Measurements from ENCODE around the gene NLGN1. TPM values are rescaled to one million over a fixed set of nuclear protein-coding genes. Genes with fewer than 3 reads are reported as not detected.

Gene NLGN1
- total and polyA plus RNA-seq, 2 of the 13 experiments (the other 11 are each of a cell fraction or from before 2014, with no cell fraction given), result not detected

DNA sequence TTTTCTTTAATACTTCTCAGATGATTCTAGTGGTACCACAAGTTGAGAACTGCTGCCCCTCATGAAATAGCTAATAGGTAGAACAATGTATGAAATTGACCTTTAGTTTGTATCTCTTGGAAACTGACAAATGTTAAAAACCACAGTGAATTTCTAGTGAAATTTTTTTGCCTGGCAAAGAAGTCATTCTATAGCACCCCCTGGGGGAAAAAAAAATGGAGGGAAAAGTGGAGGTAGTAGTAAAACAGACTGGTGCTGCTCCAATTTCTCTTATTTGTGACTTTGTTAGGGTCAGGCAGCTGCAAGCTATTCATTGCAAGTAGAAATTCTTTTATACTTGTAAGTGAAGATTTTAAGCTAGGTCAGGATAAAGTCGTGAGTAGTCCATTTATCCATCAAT is 605.0 kb downstream of the NLGN1 start (continued):
- TF ChIP-seq, protein P1, sequence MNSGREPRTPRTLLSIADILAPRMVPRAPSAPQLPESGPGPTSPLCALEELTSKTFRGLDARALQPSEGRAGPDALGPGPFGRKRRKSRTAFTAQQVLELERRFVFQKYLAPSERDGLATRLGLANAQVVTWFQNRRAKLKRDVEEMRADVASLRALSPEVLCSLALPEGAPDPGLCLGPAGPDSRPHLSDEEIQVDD (CRISPR knock-in tag; IDR thresholded peaks at IDR 0.05; ENCODE audit: borderline replicate concordance), result no peak
- TF ChIP-seq ZNF225 (CRISPR knock-in tag; IDR thresholded peaks at IDR 0.05) (no peak), ZNF629 (CRISPR knock-in tag; conservative IDR thresholded peaks at IDR 0.05) (no peak), PAF1 (CRISPR knock-in tag; IDR thresholded peaks at IDR 0.05) (no peak), HNRNPH1 (optimal IDR thresholded peaks at IDR 0.05; ENCODE audit: low read depth, low read length) (no peak), ZBTB1 (CRISPR knock-in tag; IDR thresholded peaks at IDR 0.05; ENCODE audit: borderline replicate concordance) (no peak), TCF7 (IDR thresholded peaks at IDR 0.05; ENCODE audit: low read depth) (no peak), ZNF614 (CRISPR knock-in tag; IDR thresholded peaks at IDR 0.05; ENCODE audit: borderline replicate concordance) (no peak)
- TF ChIP-seq, protein P2, sequence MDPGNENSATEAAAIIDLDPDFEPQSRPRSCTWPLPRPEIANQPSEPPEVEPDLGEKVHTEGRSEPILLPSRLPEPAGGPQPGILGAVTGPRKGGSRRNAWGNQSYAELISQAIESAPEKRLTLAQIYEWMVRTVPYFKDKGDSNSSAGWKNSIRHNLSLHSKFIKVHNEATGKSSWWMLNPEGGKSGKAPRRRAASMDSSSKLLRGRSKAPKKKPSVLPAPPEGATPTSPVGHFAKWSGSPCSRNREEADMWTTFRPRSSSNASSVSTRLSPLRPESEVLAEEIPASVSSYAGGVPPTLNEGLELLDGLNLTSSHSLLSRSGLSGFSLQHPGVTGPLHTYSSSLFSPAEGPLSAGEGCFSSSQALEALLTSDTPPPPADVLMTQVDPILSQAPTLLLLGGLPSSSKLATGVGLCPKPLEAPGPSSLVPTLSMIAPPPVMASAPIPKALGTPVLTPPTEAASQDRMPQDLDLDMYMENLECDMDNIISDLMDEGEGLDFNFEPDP (CRISPR knock-in tag; conservative IDR thresholded peaks at IDR 0.05), result no peak
- TF ChIP-seq, protein P3, sequence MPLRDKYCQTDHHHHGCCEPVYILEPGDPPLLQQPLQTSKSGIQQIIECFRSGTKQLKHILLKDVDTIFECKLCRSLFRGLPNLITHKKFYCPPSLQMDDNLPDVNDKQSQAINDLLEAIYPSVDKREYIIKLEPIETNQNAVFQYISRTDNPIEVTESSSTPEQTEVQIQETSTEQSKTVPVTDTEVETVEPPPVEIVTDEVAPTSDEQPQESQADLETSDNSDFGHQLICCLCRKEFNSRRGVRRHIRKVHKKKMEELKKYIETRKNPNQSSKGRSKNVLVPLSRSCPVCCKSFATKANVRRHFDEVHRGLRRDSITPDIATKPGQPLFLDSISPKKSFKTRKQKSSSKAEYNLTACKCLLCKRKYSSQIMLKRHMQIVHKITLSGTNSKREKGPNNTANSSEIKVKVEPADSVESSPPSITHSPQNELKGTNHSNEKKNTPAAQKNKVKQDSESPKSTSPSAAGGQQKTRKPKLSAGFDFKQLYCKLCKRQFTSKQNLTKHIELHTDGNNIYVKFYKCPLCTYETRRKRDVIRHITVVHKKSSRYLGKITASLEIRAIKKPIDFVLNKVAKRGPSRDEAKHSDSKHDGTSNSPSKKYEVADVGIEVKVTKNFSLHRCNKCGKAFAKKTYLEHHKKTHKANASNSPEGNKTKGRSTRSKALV (CRISPR knock-in tag; IDR thresholded peaks at IDR 0.05), result no peak
- TF ChIP-seq, protein P4, sequence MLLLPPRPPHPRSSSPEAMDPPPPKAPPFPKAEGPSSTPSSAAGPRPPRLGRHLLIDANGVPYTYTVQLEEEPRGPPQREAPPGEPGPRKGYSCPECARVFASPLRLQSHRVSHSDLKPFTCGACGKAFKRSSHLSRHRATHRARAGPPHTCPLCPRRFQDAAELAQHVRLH (CRISPR knock-in tag; IDR thresholded peaks at IDR 0.05; ENCODE audit: borderline replicate concordance, low read depth), result no peak
- TF ChIP-seq, protein P5, sequence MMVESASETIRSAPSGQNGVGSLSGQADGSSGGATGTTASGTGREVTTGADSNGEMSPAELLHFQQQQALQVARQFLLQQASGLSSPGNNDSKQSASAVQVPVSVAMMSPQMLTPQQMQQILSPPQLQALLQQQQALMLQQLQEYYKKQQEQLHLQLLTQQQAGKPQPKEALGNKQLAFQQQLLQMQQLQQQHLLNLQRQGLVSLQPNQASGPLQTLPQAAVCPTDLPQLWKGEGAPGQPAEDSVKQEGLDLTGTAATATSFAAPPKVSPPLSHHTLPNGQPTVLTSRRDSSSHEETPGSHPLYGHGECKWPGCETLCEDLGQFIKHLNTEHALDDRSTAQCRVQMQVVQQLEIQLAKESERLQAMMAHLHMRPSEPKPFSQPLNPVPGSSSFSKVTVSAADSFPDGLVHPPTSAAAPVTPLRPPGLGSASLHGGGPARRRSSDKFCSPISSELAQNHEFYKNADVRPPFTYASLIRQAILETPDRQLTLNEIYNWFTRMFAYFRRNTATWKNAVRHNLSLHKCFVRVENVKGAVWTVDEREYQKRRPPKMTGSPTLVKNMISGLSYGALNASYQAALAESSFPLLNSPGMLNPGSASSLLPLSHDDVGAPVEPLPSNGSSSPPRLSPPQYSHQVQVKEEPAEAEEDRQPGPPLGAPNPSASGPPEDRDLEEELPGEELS (CRISPR knock-in tag; IDR thresholded peaks at IDR 0.05), result no peak
- TF ChIP-seq, protein P6, sequence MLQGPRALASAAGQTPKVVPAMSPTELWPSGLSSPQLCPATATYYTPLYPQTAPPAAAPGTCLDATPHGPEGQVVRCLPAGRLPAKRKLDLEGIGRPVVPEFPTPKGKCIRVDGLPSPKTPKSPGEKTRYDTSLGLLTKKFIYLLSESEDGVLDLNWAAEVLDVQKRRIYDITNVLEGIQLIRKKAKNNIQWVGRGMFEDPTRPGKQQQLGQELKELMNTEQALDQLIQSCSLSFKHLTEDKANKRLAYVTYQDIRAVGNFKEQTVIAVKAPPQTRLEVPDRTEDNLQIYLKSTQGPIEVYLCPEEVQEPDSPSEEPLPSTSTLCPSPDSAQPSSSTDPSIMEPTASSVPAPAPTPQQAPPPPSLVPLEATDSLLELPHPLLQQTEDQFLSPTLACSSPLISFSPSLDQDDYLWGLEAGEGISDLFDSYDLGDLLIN (CRISPR knock-in tag; IDR thresholded peaks at IDR 0.05; ENCODE audit: borderline replicate concordance), result no peak
